H9 (cell line): ENCODE measurements around the gene RCAN1. TPM values are rescaled to one million over a fixed set of nuclear protein-coding genes. Genes with fewer than 3 reads are reported as not detected.

Experiments used
- DNase-seq: peaks from one replicate; pipeline ENCODE4 v3.0.0-alpha.2; 2017
- H2AFZ ChIP-seq: one replicate; pipeline ENCODE4 v1.6.1; 2013; ENCODE audit warnings: mild to moderate bottlenecking, low read length, control low read depth, moderate library complexity
- H2AK5ac ChIP-seq: 2 replicates; pipeline ENCODE4 v1.6.1; 2013; ENCODE audit warnings: low read length, control low read depth, mixed read lengths; ENCODE audit not compliant: insufficient read length
- H2BK120ac ChIP-seq: one replicate; pipeline ENCODE4 v1.6.1; 2013; ENCODE audit warnings: low read depth, mild to moderate bottlenecking, low read length, control low read depth, inconsistent platforms; ENCODE audit not compliant: poor library complexity, severe bottlenecking
- H2BK12ac ChIP-seq: 2 replicates; pipeline ENCODE4 v1.6.1; 2013; ENCODE audit warnings: low read length, control low read depth, mixed read lengths, low read depth; ENCODE audit not compliant: insufficient read length
- H2BK15ac ChIP-seq: 2 replicates; pipeline ENCODE4 v1.6.1; 2013; ENCODE audit warnings: low read depth, low read length, control low read depth
- H2BK20ac ChIP-seq: one replicate; pipeline ENCODE4 v1.6.1; 2013; ENCODE audit warnings: low read depth, mild to moderate bottlenecking, low read length, control low read depth, inconsistent platforms; ENCODE audit not compliant: poor library complexity, severe bottlenecking
- H2BK5ac ChIP-seq: 2 replicates; pipeline ENCODE4 v1.6.1; 2013; ENCODE audit warnings: low read length, control low read depth, mixed read lengths; ENCODE audit not compliant: insufficient read length
- H3K14ac ChIP-seq: 2 replicates; pipeline ENCODE4 v1.6.1; 2013; ENCODE audit warnings: low read length, control low read depth; ENCODE audit not compliant: insufficient read depth
- H3K18ac ChIP-seq: 2 replicates; pipeline ENCODE4 v1.6.1; 2013; ENCODE audit warnings: low read depth, mild to moderate bottlenecking, mixed read lengths, low read length, control low read depth; ENCODE audit not compliant: insufficient read length
- H3K23ac ChIP-seq: 2 replicates; pipeline ENCODE4 v1.6.1; 2013; ENCODE audit warnings: low read length, control low read depth, mixed read lengths, low read depth; ENCODE audit not compliant: insufficient read length
- H3K23me2 ChIP-seq: 2 replicates; pipeline ENCODE4 v1.6.1; 2013; ENCODE audit warnings: low read depth, mild to moderate bottlenecking, mixed read lengths, low read length, control low read depth; ENCODE audit not compliant: insufficient read length, poor library complexity, severe bottlenecking
- H3K27ac ChIP-seq: 2 replicates; pipeline ENCODE4 v1.5.1; 2013; ENCODE audit warnings: low read length, control low read depth, mixed read lengths, low read depth; ENCODE audit not compliant: insufficient read length
- H3K27me3 ChIP-seq: 2 replicates; pipeline ENCODE4 v1.6.1; 2013; ENCODE audit warnings: low read length, control low read depth, inconsistent platforms; ENCODE audit not compliant: insufficient read depth
- H3K4ac ChIP-seq: 2 replicates; pipeline ENCODE4 v1.6.1; 2013; ENCODE audit warnings: low read depth, mild to moderate bottlenecking, control low read depth, inconsistent platforms, low read length, moderate library complexity
- H3K4me1 ChIP-seq: 2 replicates; pipeline ENCODE4 v1.6.1; 2013; ENCODE audit warnings: low read length, control low read depth, inconsistent platforms; ENCODE audit not compliant: insufficient read depth
- H3K4me2 ChIP-seq: 2 replicates; pipeline ENCODE4 v1.6.1; 2013; ENCODE audit warnings: low read length, control low read depth, mixed read lengths; ENCODE audit not compliant: insufficient read length, insufficient read depth
- H3K56ac ChIP-seq: 2 replicates; pipeline ENCODE4 v1.6.1; 2013; ENCODE audit warnings: low read depth, mild to moderate bottlenecking, mixed read lengths, low read length, control low read depth; ENCODE audit not compliant: insufficient read length
- H3K79me1 ChIP-seq: 2 replicates; pipeline ENCODE4 v1.6.1; 2013; ENCODE audit warnings: low read depth, mild to moderate bottlenecking, moderate library complexity, low read length, control low read depth, inconsistent platforms; ENCODE audit not compliant: insufficient read depth, poor library complexity, severe bottlenecking
- H3K79me2 ChIP-seq: 2 replicates; pipeline ENCODE4 v1.6.1; 2013; ENCODE audit warnings: low read length, control low read depth, inconsistent platforms; ENCODE audit not compliant: insufficient read depth
- H3K9ac ChIP-seq: 2 replicates; pipeline ENCODE4 v1.6.1; 2013; ENCODE audit warnings: low read length, control low read depth, mixed read lengths; ENCODE audit not compliant: insufficient read length; ENCODE audit errors: extremely low read depth
- H3K9me3 ChIP-seq: one replicate; pipeline ENCODE4 v1.6.1; 2013; ENCODE audit warnings: low read depth, low read length, inconsistent platforms; ENCODE audit not compliant: control insufficient read depth
- H3T11ph ChIP-seq: one replicate; pipeline ENCODE4 v1.6.1; 2013; ENCODE audit warnings: mild to moderate bottlenecking, low read length, control low read depth, inconsistent platforms
- H4K20me1 ChIP-seq: one replicate; pipeline ENCODE4 v1.6.1; 2013; ENCODE audit not compliant: control insufficient read depth, insufficient read length, insufficient read depth
- H4K5ac ChIP-seq: 2 replicates; pipeline ENCODE4 v1.6.1; 2013; ENCODE audit warnings: low read depth, mild to moderate bottlenecking, mixed read lengths, low read length, control low read depth; ENCODE audit not compliant: insufficient read length
- H4K8ac ChIP-seq: replicated peaks from 2 replicates; pipeline ENCODE4 v1.6.1; 2013; ENCODE audit warnings: low read length, control low read depth, mixed read lengths, low read depth; ENCODE audit not compliant: insufficient read length
- H4K91ac ChIP-seq: 2 replicates; pipeline ENCODE4 v1.6.1; 2013; ENCODE audit warnings: low read depth, mild to moderate bottlenecking, moderate library complexity, mixed read lengths, low read length, control low read depth; ENCODE audit not compliant: insufficient read length
- H3K27ac Mint-ChIP-seq, 3 experiments: 2 replicates in 2 of 3; 3 replicates in 1 of 3; pipeline ENCODE4 v1.8.0; 2020 to 2021; ENCODE audit warnings: mixed read lengths in 3 of 3, mild to moderate bottlenecking in 1 of 3, moderate library complexity in 1 of 3
- H3K27me3 Mint-ChIP-seq: 2 replicates; pipeline ENCODE4 v1.8.0; 2021; ENCODE audit warnings: low read depth, mild to moderate bottlenecking, moderate library complexity, mixed read lengths
- H3K36me3 Mint-ChIP-seq, 3 experiments: 2 replicates in 2 of 3; 3 replicates in 1 of 3; pipeline ENCODE4 v1.8.0; 2020 to 2021; ENCODE audit warnings: low read depth in 3 of 3, mixed read lengths in 3 of 3; ENCODE audit not compliant: insufficient read depth in 1 of 3
- H3K4me1 Mint-ChIP-seq, 2 experiments: 2 replicates each; pipeline ENCODE4 v1.8.0; 2020; ENCODE audit warnings: mixed read lengths in 2 of 2
- H3K4me3 Mint-ChIP-seq, 2 experiments: 2 replicates in 1 of 2; 3 replicates in 1 of 2; pipeline ENCODE4 v1.8.0; 2020 to 2021; ENCODE audit warnings: mild to moderate bottlenecking in 2 of 2, mixed read lengths in 2 of 2, moderate library complexity in 1 of 2
- H3K9me3 Mint-ChIP-seq, 2 experiments: 2 replicates in 1 of 2; 3 replicates in 1 of 2; pipeline ENCODE4 v1.8.0; 2020; ENCODE audit warnings: mild to moderate bottlenecking in 2 of 2, mixed read lengths in 2 of 2, moderate library complexity in 1 of 2
- WGBS: extraction: QIAGEN DNeasy Blood & Tissue Kit; methylation state at CpG from one replicate; pipeline ENCODE4 v1.1.7; 2013; ENCODE audit warnings: missing lambda C conversion rate, low lambda C conversion rate, mixed read lengths; ENCODE audit not compliant: insufficient read length; ENCODE audit errors: extremely low coverage; 5-methylcytosine and 5-hydroxymethylcytosine counted together
- total RNA-seq: library from RNA; stranded (reverse); gene quantifications from 2 replicates; pipeline ENCODE4 v1.2.1, GENCODE V29; 2021
- TF ChIP-seq, protein P1 (sequence below): fragments of 200-600 bp; sonication (generic); conservative IDR thresholded peaks from 3 replicates; pipeline ENCODE4 v1.8.0; 2021; ENCODE audit warnings: antibody characterized with exemption, mild to moderate bottlenecking

The RCAN1 gene
- total RNA-seq, 1 experiment from 2014 or later, result 7.0 TPM

DNA sequence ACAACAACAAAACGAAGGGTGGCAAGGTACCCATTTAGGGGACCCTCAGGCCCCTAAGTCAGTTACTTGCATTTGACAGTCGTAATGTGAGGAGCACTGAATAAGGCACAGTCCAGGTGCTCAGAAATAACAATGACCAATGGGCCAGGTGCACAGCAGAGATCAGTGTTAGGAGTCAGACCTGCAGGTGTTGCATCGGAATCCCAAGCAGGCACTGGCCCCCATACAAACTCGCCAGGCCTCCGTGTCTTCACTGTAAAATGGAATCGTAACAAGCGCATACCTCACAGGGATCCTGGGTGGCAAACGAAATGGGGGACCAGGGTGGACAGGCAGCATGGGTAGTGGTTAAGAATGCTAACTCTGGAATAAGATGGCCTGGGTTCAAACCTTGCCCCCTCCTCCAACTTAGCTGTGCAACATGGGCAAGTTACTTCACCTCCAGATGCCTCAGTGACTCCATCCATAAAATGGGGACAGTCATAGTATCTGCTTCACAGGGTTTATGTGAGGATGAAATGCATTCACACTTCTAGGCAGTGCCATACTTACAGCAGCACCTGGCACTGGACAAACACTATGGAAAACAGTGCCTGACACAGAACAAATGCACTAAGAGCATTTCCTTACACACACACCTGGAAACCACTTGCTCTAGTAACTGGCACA is 20.2 kb downstream of the RCAN1 start:
- Histone ChIP-seq H2AK5ac (no peak overlapping the region), H3T11ph (no peak overlapping the region), H3K9me3 (no peaks in the 10 kb centered on the region), H3K56ac (no peak overlapping the region), H3K18ac (no peak overlapping the region), H3K4me2 (no peak overlapping the region), H3K27me3 (no peaks in the 10 kb centered on the region), H2BK120ac (no peak overlapping the region), H2AFZ (no peak overlapping the region), H3K79me2 (no peaks in the 10 kb centered on the region), H3K23ac (no peak overlapping the region), H3K27ac (no peak overlapping the region), H3K4me1 (no peaks in the 10 kb centered on the region; the same call in 1 of the 2 replicates), H3K14ac (no peak overlapping the region), H2BK15ac (no peak overlapping the region), H3K4ac (no peak overlapping the region), H4K91ac (no peak overlapping the region), H2BK5ac (no peak overlapping the region), H2BK12ac (no peak overlapping the region), H3K9ac (no peak overlapping the region), H4K20me1 (no peaks in the 10 kb centered on the region), H2BK20ac (no peak overlapping the region), H3K79me1 (no peaks in the 10 kb centered on the region), H4K5ac (no peak overlapping the region), H3K23me2 (no peaks in the 10 kb centered on the region), H4K8ac (no peak overlapping the region)
- Mint-ChIP-seq H3K4me3 (no peak overlapping the region), H3K27ac (no peak overlapping the region; a peak in 1 of 7 replicates), H3K9me3 (no peaks in the 10 kb centered on the region), H3K27me3 (no peaks in the 10 kb centered on the region), H3K4me1 (peaks cover 3 to 4% of the 10 kb centered on the region in 2 experiments; a peak in 3 of 4 replicates), H3K36me3 (no peaks in the 10 kb centered on the region)
- DNase-seq, result no peak
- WGBS, result no CpG with 5 or more reads among the region's 8 CpGs
- TF ChIP-seq, protein P1, sequence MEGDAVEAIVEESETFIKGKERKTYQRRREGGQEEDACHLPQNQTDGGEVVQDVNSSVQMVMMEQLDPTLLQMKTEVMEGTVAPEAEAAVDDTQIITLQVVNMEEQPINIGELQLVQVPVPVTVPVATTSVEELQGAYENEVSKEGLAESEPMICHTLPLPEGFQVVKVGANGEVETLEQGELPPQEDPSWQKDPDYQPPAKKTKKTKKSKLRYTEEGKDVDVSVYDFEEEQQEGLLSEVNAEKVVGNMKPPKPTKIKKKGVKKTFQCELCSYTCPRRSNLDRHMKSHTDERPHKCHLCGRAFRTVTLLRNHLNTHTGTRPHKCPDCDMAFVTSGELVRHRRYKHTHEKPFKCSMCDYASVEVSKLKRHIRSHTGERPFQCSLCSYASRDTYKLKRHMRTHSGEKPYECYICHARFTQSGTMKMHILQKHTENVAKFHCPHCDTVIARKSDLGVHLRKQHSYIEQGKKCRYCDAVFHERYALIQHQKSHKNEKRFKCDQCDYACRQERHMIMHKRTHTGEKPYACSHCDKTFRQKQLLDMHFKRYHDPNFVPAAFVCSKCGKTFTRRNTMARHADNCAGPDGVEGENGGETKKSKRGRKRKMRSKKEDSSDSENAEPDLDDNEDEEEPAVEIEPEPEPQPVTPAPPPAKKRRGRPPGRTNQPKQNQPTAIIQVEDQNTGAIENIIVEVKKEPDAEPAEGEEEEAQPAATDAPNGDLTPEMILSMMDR, result no peak
